M059J (cell line): ENCODE results near the gene TAS2R42. TPM values are rescaled to one million over a fixed set of nuclear protein-coding genes. Genes with fewer than 3 reads are reported as not detected.

Experiments
- DNase-seq: peaks from one replicate; pipeline ENCODE4 v3.0.0-alpha.2; 2012; ENCODE audit warnings: low read depth
- total RNA-seq: library from RNA; depleted of rRNA; stranded (reverse); fragments of >200 nt; shearing (Covaris generic); gene quantifications from 2 replicates; pipeline ENCODE4 v1.2.3, GENCODE V29; 2014; rRNA removed

TAS2R42 gene, protein sequence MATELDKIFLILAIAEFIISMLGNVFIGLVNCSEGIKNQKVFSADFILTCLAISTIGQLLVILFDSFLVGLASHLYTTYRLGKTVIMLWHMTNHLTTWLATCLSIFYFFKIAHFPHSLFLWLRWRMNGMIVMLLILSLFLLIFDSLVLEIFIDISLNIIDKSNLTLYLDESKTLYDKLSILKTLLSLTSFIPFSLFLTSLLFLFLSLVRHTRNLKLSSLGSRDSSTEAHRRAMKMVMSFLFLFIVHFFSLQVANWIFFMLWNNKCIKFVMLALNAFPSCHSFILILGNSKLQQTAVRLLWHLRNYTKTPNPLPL
- not detected in 2 replicates for total RNA-seq

DNA sequence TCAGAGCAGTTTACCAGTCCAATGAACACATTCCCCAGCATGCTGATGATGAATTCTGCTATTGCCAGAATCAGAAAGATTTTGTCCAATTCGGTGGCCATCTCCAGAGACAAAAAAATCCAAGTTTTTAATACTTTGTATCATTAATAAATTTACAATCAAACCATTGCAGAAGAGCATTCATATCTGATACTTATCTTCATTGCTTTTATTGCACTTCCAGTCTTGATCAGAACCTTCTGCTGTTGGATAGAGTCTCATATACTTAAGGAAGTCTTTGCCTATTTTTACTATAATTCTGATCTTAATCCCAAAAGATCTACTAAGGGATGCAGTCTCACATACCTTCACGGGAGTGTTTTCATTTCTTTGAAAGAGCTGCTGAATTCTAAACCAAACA lies at the start of gene TAS2R42:
TAS2R42 (minus strand) TSS at position 101 of the 400 bp plus-strand sequence; CDS start at position 101, 0 bp downstream.
- DNase-seq = no peak

DNA sequence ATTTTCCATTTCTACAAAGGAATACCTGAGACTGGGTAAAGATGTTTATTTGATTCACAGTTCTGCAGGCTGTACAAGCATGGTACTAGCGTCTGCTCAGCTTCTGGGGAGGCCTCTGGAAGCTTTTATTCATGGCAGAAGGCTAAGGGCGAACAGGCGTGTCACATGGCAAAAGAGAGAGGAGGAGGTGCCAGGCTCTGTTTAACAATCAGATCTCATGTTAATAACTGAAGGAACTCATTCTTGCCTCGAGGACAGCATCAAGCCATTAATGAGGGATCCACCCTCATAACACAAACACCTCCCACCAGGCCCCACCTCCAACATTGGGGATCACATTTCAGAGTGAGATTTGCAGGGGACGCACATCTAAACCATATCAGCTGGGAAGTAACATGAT lies 46.8 kb upstream of the TAS2R42 start:
- DNase-seq = no peak

DNA sequence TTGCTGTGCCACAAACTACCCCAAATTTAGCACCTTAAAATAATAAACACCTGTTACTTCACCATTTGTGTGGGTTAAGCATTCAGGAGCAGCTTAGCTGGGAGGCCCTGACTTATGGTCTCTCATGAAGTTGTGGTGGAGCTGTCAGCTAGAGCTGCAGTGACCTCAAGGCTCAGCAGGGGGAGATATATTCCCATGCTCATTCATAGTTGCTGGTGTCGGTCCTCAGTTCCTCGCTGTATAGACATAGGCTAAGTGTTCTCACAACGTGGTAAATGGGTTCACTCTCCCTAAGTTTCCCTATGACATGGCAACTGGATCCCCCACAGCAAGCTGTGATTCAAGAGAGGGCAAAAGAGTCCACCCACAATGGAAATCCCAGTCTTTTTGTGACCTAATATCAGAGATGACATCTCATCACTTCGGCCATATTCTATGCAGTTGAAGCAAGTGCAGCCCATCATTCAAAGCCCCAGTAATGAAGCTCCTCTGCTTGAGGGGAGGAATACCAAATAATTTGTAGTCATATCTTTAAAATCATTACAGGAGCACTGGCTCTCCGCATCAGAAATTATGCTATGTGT lies 41.7 kb upstream of the TAS2R42 start:
- peak; percentile 29 for DNase-seq

DNA sequence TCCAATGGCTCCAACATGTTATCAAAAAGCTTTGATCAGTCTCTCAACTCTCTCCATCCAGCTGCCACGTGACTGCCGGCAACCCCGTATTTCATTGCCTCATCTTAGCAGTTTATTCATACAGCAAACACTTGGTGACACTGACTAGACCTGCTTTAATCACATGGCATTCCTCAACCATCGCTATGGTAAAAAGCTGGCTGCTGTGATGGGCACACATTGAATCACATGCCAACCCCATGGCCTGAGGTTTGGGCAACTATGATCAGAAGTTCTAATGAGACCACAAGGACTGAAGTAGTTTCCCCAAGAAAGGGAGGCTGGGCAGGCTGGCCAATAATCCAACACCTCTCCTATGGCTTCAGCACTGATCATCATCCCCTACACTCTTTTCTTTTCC lies 40.6 kb upstream of the TAS2R42 start:
- DNase-seq = peak; percentile 2

DNA sequence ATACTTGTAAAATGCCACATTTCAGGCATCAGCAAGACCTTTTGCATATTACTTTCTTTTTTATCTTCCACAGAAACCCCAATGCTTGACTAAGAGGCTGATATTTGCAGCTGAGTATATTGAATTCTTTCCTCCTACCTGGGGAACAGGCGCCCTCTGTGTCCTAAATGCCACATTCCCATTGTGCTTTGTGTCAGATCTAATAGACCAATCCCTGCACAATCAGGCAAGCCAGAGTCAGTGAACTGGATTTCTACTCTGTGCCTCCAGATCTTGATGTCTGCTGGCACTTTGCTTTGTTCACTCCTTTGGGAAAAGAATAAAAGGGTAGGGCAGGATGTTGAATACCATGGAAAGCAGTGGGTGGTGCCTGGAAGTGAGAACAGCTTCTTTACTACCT lies 22.4 kb upstream of the TAS2R42 start:
- DNase-seq = no peak

DNA sequence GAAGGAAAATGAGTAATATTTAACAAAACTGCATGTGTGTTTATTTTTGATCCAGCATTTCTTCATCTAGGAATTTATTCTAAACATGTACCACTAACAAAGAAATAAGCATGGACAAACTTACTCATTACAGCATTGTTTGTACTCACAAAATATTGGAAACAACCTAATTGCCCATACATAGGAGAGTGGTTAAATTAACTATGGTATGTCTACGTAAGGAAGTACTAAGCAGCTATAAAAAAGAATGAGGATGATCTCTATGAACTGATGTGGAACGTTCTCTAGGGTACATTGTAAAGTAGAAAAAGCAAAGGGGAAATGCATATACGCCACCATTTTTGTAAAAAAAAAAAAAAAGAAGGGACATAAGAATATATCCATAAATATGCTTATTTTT lies 17.4 kb upstream of the TAS2R42 start:
- no peak for DNase-seq

DNA sequence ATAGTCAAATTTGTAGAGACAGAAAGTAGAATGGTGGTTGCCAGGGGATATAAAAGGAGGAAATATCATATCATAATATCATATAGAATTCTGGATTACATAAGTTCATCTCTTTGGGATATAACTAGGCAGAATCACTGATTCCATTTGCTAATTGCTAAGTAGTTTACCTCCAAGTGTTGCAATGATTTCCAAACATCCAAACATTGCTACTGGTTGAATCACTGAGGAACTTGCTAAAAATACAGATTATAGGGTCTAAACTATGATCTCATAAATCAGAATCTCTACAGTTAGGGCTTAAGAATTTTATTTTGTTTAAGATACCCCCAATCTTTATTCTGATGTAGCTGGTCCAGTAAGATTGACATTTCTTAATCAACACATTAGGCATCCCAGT lies 16.1 kb upstream of the TAS2R42 start:
- no peak for DNase-seq

DNA sequence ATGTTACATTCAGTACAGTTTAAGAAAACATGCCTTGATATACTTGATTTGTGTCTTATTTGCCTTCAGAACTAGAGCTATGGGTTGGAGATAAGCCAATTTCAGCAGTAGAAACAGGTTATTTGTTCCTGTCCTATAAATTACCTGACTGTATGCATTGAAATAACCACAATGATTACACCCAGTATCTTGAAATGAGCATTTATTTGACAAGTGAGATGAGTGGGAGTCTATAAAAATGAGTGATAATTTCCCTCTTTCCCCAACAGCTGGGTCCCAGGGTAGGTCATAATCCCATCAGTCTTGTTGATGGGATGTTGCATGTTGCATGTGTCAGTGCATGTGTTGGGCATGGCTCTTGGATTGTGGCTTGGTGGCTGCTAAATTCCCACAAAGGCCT lies 3.7 kb downstream of the TAS2R42 start:
- DNase-seq = no peak

DNA sequence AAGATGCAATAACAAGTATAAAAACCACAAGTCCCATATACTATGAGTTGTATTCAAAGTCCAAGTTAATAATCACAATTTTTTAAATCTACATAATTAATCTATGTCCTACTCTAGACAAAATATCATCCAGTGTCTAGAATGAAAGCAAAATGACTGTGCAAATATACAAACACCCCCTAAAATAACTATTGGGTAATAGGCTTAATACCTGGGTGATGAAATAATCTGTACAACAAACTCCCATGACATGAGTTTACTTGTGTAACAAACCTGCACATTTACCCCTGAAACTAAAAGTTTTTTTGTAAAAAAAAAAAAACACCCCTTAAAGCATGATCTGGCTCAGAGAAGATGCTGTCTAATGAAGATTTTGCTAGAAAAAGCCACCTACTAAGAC lies 4.2 kb downstream of the TAS2R42 start:
- DNase-seq = no peak

DNA sequence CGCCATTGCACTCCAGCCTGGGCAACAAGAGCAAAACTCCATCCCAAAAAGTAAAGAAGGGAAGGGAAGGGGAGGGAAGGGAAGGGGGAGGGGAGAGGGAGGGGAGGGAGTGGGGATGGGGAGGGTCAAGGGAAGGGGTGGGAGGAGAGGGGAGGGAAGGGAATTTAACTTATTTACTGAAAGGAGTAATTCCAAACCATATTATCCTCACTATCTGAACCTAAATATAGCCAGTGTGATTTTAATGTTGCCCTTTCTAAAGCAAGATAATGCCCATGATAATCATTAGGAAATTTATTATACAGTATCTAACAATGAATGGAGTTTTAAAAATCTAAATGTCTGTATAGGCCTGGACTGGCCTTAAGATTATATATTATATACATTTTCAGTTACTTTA lies 8.5 kb downstream of the TAS2R42 start:
- no peak for DNase-seq

DNA sequence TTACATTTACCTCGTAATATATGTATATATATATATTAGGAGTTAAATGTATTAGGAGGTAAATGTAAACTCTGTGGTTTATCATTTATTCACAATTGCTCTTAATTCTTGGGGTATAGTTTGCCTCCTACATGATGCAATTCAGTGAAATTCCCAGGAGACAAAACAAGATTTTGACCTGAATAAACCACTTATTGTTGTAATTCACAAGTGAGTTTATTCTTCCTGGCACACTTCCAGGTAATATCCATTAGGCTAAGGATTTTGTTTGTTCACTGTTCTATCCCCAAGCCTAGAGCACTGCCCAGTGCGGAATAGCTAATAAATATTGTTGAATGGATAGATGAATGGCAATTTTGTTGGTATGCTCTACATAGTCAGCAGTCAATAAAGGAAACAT lies 12.7 kb downstream of the TAS2R42 start:
- no peak for DNase-seq

DNA sequence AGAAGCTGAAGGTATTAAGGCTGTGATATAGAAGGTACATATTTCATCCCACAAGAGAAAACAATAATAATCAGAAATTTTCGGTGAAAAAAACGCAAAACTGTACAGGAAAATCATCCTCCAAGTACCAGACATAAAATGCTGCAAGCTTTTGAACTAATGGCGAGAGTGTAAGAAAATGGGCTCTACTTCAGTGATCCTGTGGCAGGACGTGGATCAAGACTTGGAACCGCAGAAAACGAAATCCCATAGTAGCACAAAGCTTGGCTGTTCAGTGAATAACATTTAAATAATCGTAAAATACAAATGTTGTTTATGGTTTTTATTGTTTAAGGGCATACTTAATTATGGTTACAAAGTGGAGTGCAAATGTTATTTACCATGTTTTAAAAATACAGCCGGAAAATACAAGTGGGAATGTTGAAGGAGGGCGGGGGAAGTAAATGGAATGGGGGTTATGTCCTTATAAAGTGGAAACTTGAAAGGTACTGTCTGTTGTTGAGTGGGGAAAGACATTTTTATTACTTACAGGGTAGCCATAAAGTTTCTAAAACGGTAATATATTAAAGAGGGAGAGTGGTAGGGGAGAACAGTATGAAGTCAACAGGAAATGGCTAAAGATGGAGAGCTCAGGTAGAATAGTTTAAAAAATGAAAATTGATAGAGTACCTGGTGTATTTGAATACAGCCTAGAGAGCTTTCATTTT lies 14.6 kb downstream of the TAS2R42 start:
- peak; percentile 15 for DNase-seq

DNA sequence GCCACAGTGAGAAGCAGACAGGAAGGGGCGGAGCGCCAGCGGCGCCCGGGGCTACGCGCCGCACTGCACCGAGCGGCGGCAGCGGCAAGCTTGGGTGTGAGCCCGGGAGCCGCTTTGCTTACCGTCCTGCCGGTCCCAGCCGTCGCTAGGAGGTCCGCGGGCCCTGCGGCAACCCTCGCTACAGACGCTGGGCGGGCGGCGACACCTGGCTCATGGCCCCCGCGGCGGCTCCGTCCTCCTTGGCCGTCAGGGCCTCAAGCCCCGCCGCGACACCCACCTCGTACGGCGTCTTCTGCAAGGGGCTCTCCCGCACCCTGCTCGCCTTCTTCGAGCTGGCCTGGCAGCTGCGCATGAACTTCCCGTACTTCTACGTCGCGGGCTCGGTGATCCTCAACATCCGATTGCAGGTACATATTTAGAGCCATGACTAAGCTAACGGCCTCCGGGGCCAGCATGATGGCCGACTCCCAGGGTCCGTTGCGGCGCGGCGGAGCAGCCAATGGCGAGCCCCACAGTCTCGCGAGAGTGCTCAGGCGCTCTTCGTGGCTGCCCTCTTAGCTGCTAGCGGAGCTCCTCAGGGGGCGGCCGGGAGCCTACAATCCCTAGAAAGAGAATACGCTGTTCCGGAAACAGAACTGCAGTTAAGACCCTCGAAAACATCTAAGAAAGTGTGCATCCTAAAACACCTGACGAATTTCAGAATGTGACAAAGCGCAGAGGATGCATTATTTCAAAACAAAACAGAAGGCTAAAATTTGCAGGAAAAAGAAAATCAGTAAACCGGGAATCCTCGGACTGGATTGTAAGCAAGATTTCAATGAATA lies 15.4 kb downstream of the TAS2R42 start, which contains the start of gene SMIM10L1:
SMIM10L1 (plus strand) TSS at position 50 of the 824 bp plus-strand sequence; CDS start at position 213, 163 bp downstream.
- DNase-seq = peak; percentile 95

DNA sequence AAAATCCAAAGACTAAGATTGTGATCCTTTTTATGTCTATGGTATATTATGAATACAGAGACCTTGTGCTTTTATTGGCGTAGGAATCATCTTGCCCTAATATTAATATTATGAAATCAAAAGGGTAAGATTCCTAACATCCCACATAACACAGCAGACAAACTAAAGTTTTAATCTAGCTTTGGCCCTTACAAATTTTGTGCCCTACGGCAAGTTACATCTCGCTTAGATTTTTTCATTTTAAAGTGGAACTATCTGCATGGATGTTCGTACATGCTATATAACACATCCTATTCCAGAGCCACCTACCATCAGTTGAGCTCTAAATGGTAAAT lies 16.0 kb downstream of the TAS2R42 start:
- DNase-seq = no peak

DNA sequence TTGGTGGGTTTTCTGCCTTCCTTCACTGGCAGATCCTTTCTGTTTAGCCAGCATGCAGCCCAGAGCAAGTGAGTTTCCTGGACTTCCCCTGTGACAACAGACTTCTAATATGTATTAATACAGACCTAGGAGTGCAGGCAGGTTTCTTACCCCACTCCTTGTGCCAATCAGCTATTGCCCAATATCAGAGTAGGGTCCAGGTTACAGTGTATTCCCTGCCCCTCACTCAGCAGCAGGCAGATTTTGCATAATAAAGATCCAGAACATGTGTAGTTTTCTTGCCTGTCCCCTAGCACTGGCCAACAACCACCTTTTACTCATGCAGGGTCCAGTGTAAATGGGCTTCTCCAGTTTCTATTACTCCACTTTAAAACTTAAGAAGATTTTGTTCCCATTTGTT lies 20.4 kb downstream of the TAS2R42 start:
- no peak for DNase-seq

DNA sequence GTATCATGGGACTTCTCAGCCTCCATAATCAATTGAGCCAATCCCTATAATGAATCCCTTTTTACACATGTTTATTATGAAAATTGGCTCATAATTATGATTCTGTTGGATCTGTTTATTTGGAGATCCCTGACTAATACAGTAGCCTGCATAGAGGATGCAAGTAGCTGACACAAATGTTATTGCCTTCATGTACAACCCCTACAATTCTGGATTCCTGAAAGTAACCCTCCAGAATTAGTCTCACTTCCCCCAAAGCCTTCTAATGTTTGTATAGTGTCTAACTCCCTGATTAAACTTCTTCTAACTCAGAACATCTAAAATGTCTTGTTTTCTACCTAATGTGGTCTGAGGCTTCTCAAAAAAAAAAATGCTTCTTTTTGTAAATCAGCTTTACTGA lies 22.4 kb downstream of the TAS2R42 start:
- DNase-seq = no peak

DNA sequence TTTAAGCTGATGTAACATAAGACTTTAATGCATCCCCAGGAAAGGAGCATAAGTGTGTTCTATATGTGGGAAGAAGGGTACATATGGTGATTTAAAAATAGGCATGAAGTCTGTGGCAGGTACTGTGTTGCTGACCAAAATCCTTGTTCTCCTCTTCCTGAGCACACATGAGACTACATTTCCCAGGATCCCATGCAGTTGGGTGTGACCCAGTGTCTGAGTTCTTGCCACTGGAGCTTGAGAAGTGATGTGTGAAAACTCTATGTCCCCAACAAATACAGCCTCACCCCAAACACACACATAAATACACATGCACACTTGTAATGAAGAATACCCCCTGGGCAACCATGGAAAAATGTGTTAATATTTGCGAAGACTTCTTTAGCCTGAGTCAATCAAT lies 24.2 kb downstream of the TAS2R42 start:
- peak; percentile 6 for DNase-seq

DNA sequence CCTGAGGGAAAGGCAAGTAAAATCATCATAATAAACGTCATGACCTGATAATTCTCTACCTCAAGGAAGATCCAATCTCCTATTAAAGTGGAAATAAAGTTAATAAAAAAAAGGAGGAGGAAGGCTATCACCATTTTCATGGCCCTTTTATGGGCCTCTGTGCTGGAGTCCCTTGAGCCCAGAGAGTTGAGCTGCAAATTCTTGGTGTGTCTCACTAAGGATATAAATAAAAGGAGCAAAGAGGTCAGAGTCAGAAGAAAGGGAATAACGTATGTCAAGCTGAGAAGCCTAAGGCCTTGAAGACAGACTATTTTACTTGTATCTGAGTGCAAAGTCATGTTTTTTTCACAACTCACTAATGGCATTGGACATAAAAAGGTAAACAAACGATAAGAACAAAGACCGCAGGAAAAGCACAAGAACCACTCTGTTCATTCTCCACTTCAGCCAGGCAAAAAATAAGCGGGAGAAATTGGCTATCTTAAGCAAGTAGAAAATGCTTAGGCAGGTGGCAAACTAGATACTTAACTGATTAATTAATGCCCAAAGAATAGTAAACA lies 27.8 kb downstream of the TAS2R42 start:
- DNase-seq = no peak

DNA sequence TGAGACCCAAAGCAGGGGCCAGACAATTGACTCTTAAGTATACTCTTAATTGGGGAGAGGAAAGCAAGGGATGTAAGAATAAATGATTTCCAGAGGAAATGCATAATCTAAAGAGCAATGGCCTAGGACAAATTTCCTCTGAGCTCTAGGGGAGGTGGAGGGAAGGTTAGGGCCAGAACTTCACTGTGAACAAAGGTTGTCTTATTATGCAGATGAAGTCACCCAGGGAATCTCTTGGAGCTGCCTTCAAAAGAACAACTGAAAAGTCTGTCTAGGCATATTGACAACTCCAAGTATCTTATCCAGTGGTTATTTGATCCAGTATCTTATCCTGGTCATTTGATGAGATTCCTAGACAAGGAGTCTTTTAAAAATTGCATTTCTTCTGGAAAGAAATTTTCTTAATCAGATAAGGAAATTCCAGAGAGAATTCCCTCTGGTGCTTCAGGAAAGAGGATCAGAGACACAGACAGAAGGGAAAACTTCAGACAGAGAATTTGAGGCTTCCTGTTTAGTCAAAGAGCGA lies 32.3 kb downstream of the TAS2R42 start:
- DNase-seq = no peak

DNA sequence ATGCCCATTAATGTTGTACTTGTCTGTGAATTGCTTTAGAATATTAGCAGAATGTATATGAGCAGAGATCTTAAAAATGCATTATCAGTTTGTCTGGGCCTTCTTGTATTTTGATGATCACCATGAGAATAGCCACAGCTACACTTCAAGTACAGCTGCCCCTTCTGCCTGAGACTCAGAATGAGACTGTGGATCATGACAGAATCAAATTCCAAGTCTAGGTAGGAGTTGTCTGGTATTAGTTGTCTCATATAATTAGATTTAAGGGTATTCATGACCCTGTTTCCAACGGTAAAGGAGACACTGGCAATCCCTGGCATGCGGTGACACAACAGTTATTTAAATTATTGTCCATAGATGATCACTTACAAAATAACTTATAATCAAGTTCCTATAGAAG lies 34.0 kb downstream of the TAS2R42 start:
- no peak for DNase-seq

DNA sequence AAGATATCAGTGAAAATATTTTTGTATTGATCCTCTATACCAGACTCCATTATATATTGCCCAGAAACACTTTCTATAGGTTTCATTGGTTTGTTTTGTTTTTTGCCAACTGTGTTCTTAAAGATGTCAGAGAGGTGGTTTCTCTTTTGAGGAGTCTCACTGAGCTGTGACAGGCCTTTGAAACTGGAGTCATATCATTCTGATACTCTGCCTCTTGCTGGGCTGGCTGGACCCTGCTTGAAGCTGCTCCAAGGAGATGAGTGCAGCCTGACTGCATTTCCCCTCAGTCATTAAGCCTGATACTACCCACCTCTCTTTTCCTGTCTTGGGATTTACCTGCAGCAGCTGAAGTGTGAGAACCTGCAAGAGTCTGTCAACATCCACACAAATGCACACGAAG lies 35.9 kb downstream of the TAS2R42 start:
- no peak for DNase-seq

DNA sequence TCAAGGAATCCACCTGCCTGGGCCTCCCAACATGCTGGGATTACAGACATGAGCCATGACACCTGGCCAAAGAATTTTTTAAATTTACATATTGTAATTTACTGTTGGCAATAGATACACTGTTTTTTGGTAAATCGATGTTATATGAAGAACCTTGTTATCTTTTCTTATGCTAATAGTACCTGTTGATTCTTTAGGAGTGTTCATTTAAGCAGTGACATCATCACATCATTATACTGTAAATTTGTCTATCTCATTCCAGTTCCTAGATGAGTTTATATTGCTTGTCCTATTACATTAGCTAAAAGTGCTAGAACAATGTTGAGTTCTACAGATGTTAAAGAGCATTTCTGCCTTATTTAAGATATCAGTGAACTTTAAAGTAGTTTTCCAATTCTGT lies 39.3 kb downstream of the TAS2R42 start:
- DNase-seq = no peak
